Left lobe of liver (tissue), 2 donors: ENCODE results near the gene ANKRD34A. TPM values are rescaled to one million over a fixed set of nuclear protein-coding genes. Genes with fewer than 3 reads are reported as not detected.
A peak's percentile ranks its signal among the peaks of the same experiment; 100 is the strongest.

Source experiments
- ATAC-seq: fragments of 200-7000 bp; cut with Tn5 transposase; one replicate; pipeline ENCODE4 v1.9.1; 2020; ENCODE audit warnings: mild to moderate bottlenecking, moderate library complexity
- DNase-seq: peaks from one replicate; pipeline ENCODE4 v3.0.0-alpha.2; 2020; ENCODE audit warnings: low spot score
- total RNA-seq: library from RNA; stranded (reverse); gene quantifications from one replicate; pipeline ENCODE4 v1.2.1, GENCODE V29; 2021
- donor health status: DM: no; HTN: no; CAD: no; lungs with moderate emphysema.
- donor health status: DM: no; HTN: yes; CAD: no.

Gene ANKRD34A
- total RNA-seq, result 0.65 TPM

- DNase-seq, result peak; percentile 97
Measured at GRCh38 chr1:145964328-145965118, at the start of gene ANKRD34A, which contains the start of gene POLR3GL. TSS of gene ANKRD34A (minus strand) at chr1:145964575. CDS start at chr1:145961759, 2,816 bp downstream. TSS of gene POLR3GL (plus strand) at chr1:145964690. CDS start at chr1:145974866, 10,176 bp downstream.

GRCh38 chr1:146013559-146013922 is 49.2 kb upstream of the ANKRD34A start:
- no peak for ATAC-seq
- peak; percentile 35 for DNase-seq

More at GRCh38 chr1:145964328-145965118, at the start of gene ANKRD34A, which contains the start of gene POLR3GL:
- ATAC-seq, result peak; percentile 82

GRCh38 chr1:146012703-146013558 is 48.6 kb upstream of the ANKRD34A start:
- peak; percentile 74 for ATAC-seq
- peak; percentile 19 for DNase-seq

GRCh38 chr1:146010126-146010738 is 45.9 kb upstream of the ANKRD34A start:
- ATAC-seq (no peak), DNase-seq (peak; percentile 23)

- DNase-seq (peak; percentile 41), ATAC-seq (no peak)
Measured at GRCh38 chr1:146007489-146008133, 43.2 kb upstream of the ANKRD34A start.

- ATAC-seq (no peak), DNase-seq (peak; percentile 28)
Measured at GRCh38 chr1:146001709-146002108, 37.3 kb upstream of the ANKRD34A start.

- DNase-seq (peak; percentile 84), ATAC-seq (peak; percentile 66)
Measured at GRCh38 chr1:145999321-146000024, 35.1 kb upstream of the ANKRD34A start.

GRCh38 chr1:145997718-145998023 is 33.3 kb upstream of the ANKRD34A start:
- DNase-seq (no peak), ATAC-seq (no peak)

GRCh38 chr1:145997016-145997717 is 32.8 kb upstream of the ANKRD34A start:
- ATAC-seq, result peak; percentile 13
- no peak for DNase-seq

- DNase-seq (peak; percentile 99), ATAC-seq (peak; percentile 81)
Measured at GRCh38 chr1:145996433-145997015, 32.1 kb upstream of the ANKRD34A start, which contains the start of gene TXNIP. TSS of gene TXNIP (minus strand) at chr1:145996579. CDS start at chr1:145996266, 313 bp downstream.

- ATAC-seq, result no peak
- DNase-seq, result no peak
Measured at GRCh38 chr1:145995964-145996432, 31.6 kb upstream of the ANKRD34A start.

GRCh38 chr1:145995148-145995881 is 30.9 kb upstream of the ANKRD34A start:
- ATAC-seq (no peak), DNase-seq (no peak)

- no peak for DNase-seq
- ATAC-seq, result no peak
Measured at GRCh38 chr1:145994391-145995120, 30.2 kb upstream of the ANKRD34A start.

GRCh38 chr1:145993618-145994390 is 29.4 kb upstream of the ANKRD34A start:
- DNase-seq (no peak), ATAC-seq (no peak)

- ATAC-seq (no peak), DNase-seq (no peak)
Measured at GRCh38 chr1:145992958-145993617, 28.7 kb upstream of the ANKRD34A start.

- ATAC-seq (no peak), DNase-seq (peak; percentile 31)
Measured at GRCh38 chr1:145992502-145992936, 28.1 kb upstream of the ANKRD34A start.
